ENCODE data around the gene TCF4.

Gene TCF4

GRCh38 chr18:55247032-55247431 lies 341.0 kb downstream of the TCF4 start:
- no peak for DNase-seq (ENCODE audit: low read depth)
- no peak for TF ChIP-seq CTCF (conservative IDR thresholded peaks at IDR 0.05; ENCODE audit: low read length)
- no peak overlapping the region for H3K4me3 ChIP-seq (ENCODE audit: low read length)

- DNase-seq (ENCODE audit: low read depth) = no peak
- TF ChIP-seq CTCF (conservative IDR thresholded peaks at IDR 0.05; ENCODE audit: low read length) = no peak
- H3K4me3 ChIP-seq (ENCODE audit: low read length) = no peak overlapping the region
Measured at GRCh38 chr18:55246278-55246677, 341.7 kb downstream of the TCF4 start.

GRCh38 chr18:55245211-55245614 lies 342.8 kb downstream of the TCF4 start:
- H3K4me3 ChIP-seq (ENCODE audit: low read length) = no peak overlapping the region
- peak; percentile 58 for DNase-seq (ENCODE audit: low read depth)
- no peak for TF ChIP-seq CTCF (conservative IDR thresholded peaks at IDR 0.05; ENCODE audit: low read length)

- H3K4me3 ChIP-seq (ENCODE audit: low read length) = no peak overlapping the region
- no peak for DNase-seq (ENCODE audit: low read depth)
- no peak for TF ChIP-seq CTCF (conservative IDR thresholded peaks at IDR 0.05; ENCODE audit: low read length)
Measured at GRCh38 chr18:55244546-55244945, 343.4 kb downstream of the TCF4 start.

GRCh38 chr18:55243857-55244256 lies 344.1 kb downstream of the TCF4 start:
- no peak overlapping the region for H3K4me3 ChIP-seq (ENCODE audit: low read length)
- no peak for TF ChIP-seq CTCF (conservative IDR thresholded peaks at IDR 0.05; ENCODE audit: low read length)
- peak; percentile 72 for DNase-seq (ENCODE audit: low read depth)

- TF ChIP-seq CTCF (conservative IDR thresholded peaks at IDR 0.05; ENCODE audit: low read length) = no peak
- no peak overlapping the region for H3K4me3 ChIP-seq (ENCODE audit: low read length)
Measured at GRCh38 chr18:55243255-55243654, 344.7 kb downstream of the TCF4 start.

GRCh38 chr18:55240978-55241377 lies 347.0 kb downstream of the TCF4 start:
- H3K4me3 ChIP-seq (ENCODE audit: low read length) = no peak overlapping the region
- no peak for DNase-seq (ENCODE audit: low read depth)
- TF ChIP-seq CTCF (conservative IDR thresholded peaks at IDR 0.05; ENCODE audit: low read length) = no peak

More at GRCh38 chr18:55243255-55243654, 344.7 kb downstream of the TCF4 start:
- no peak for DNase-seq (ENCODE audit: low read depth)

Measured in AG10803 (cell line).